Measurements from ENCODE around the gene HSPB1. TPM values are rescaled to one million over a fixed set of nuclear protein-coding genes. Genes with fewer than 3 reads are reported as not detected.

The HSPB1 gene
- total RNA-seq, 1 experiment from 2014 or later, result 198 TPM

GRCh38 chr7:76262683-76263402 is 39.6 kb upstream of the HSPB1 start:
- Mint-ChIP-seq H3K4me3 (ENCODE audit: unreplicated experiment) (no peak overlapping the region), H3K36me3 (ENCODE audit: insufficient read depth, unreplicated experiment) (no peaks in the 10 kb centered on the region), H3K9me3 (ENCODE audit: unreplicated experiment) (no peaks in the 10 kb centered on the region), H3K4me1 (ENCODE audit: insufficient read depth, unreplicated experiment) (no peaks in the 10 kb centered on the region), H3K27ac (ENCODE audit: low read depth, unreplicated experiment) (peak overlapping the region; percentile 36), H3K27me3 (ENCODE audit: insufficient read depth, unreplicated experiment) (peaks cover under 1% of the 10 kb centered on the region)
- CTCF ChIA-PET, result interaction anchor here (0.6 to 3.3 kb wide), 26 partner anchors 8 to 1130 kb away, joined by 3 to 50 read pairs (median 4); no protein-coding TSS in a partner anchor
- intact Hi-C loops (cut with micrococcal nuclease), result loop anchor here (1.0 kb wide), 1 partner anchor 85 kb away; no protein-coding TSS in a partner anchor
- peak; percentile 75 for TF ChIP-seq CTCF (IDR thresholded peaks at IDR 0.05; ENCODE audit: unreplicated experiment)
- POLR2A ChIA-PET, result interaction anchor here (1.0 to 1.4 kb wide), 3 partner anchors 11 to 215 kb away, joined by 3 to 7 read pairs (median 3); partner anchors contain the start of genes MDH2 and STYXL1
- BruUV-seq (replicated peaks), result no TSS peak
- peak; percentile 73 for DNase-seq (ENCODE audit: unreplicated experiment)

GRCh38 chr7:76265299-76265698 is 37.2 kb upstream of the HSPB1 start:
- CTCF ChIA-PET, result interaction anchor here (1.1 kb wide), 1 partner anchor 26 kb away, joined by 4 read pairs; no protein-coding TSS in a partner anchor
- no peak overlapping the region for H3K4me3 Mint-ChIP-seq (ENCODE audit: unreplicated experiment)

GRCh38 chr7:76267107-76267893 is 35.2 kb upstream of the HSPB1 start:
- Mint-ChIP-seq H3K9me3 (ENCODE audit: unreplicated experiment) (no peaks in the 10 kb centered on the region), H3K4me3 (ENCODE audit: unreplicated experiment) (no peak overlapping the region), H3K27ac (ENCODE audit: low read depth, unreplicated experiment) (no peak overlapping the region), H3K36me3 (ENCODE audit: insufficient read depth, unreplicated experiment) (no peaks in the 10 kb centered on the region), H3K27me3 (ENCODE audit: insufficient read depth, unreplicated experiment) (peaks cover 24% of the 10 kb centered on the region), H3K4me1 (ENCODE audit: insufficient read depth, unreplicated experiment) (no peaks in the 10 kb centered on the region)
- no peak for TF ChIP-seq CTCF (IDR thresholded peaks at IDR 0.05; ENCODE audit: unreplicated experiment)
- ChIA-PET POLR2A (interaction anchor here (0.6 kb wide), 1 partner anchor 61 kb away, joined by 4 read pairs; no protein-coding TSS in a partner anchor), CTCF (no interaction called here)
- DNase-seq (ENCODE audit: unreplicated experiment), result no peak
- no TSS peak for BruUV-seq (replicated peaks)
- intact Hi-C loops (cut with micrococcal nuclease), result no loop called here

More at GRCh38 chr7:76265299-76265698, 37.2 kb upstream of the HSPB1 start:
- POLR2A ChIA-PET, result no interaction called here
- H3K27me3 Mint-ChIP-seq (ENCODE audit: insufficient read depth, unreplicated experiment), result peaks cover 24% of the 10 kb centered on the region
- no peak for DNase-seq (ENCODE audit: unreplicated experiment)
- H3K4me1 Mint-ChIP-seq (ENCODE audit: insufficient read depth, unreplicated experiment), result no peaks in the 10 kb centered on the region
- no peaks in the 10 kb centered on the region for H3K36me3 Mint-ChIP-seq (ENCODE audit: insufficient read depth, unreplicated experiment)
- H3K27ac Mint-ChIP-seq (ENCODE audit: low read depth, unreplicated experiment), result no peak overlapping the region
- intact Hi-C loops (cut with micrococcal nuclease), result no loop called here
- TF ChIP-seq CTCF (IDR thresholded peaks at IDR 0.05; ENCODE audit: unreplicated experiment), result no peak
- no peaks in the 10 kb centered on the region for H3K9me3 Mint-ChIP-seq (ENCODE audit: unreplicated experiment)
- BruUV-seq (replicated peaks), result no TSS peak

GRCh38 chr7:76267894-76268183 is 34.6 kb upstream of the HSPB1 start:
- Mint-ChIP-seq H3K27me3 (ENCODE audit: insufficient read depth, unreplicated experiment) (peaks cover 30% of the 10 kb centered on the region), H3K36me3 (ENCODE audit: insufficient read depth, unreplicated experiment) (peaks cover under 1% of the 10 kb centered on the region), H3K9me3 (ENCODE audit: unreplicated experiment) (no peaks in the 10 kb centered on the region), H3K4me3 (ENCODE audit: unreplicated experiment) (no peak overlapping the region), H3K4me1 (ENCODE audit: insufficient read depth, unreplicated experiment) (peaks cover 2% of the 10 kb centered on the region), H3K27ac (ENCODE audit: low read depth, unreplicated experiment) (no peak overlapping the region)
- intact Hi-C loops (cut with micrococcal nuclease), result no loop called here
- CTCF ChIA-PET, result no interaction called here
- POLR2A ChIA-PET, result no interaction called here
- no TSS peak for BruUV-seq (replicated peaks)
- no peak for TF ChIP-seq CTCF (IDR thresholded peaks at IDR 0.05; ENCODE audit: unreplicated experiment)
- DNase-seq (ENCODE audit: unreplicated experiment), result no peak

All from MCF 10A (cell line).